HL-60/S4 (cell line): ENCODE data around the gene VWC2L.

Experiments
- in situ Hi-C: fragments of 300-500 bp; cut with MboI; formaldehyde crosslinking; loops from 2 replicates; pipeline ENCODE4 v1.14.3; 2022; ENCODE audit warnings: low sequenced_read_pairs

Gene VWC2L

DNA sequence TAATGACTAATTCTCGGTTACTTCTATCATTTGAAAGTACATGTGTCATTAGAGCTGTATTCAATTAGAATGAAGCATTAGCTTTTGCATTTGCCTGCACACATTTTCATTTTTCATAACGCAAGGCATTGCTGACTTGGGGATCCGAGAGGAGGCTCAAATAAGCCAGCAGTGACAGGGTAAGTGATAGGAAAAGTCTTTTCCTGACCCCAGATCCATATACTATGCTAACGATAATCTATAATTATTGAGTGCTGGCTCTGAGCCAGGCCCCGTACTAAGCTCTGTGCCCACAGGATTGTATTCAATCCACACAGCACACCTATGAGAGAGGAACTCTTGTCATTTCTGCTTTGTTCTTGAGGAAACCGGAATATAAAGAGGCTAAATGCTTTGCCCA is 168.2 kb downstream of the VWC2L start:
- in situ Hi-C loops = no loop called here

DNA sequence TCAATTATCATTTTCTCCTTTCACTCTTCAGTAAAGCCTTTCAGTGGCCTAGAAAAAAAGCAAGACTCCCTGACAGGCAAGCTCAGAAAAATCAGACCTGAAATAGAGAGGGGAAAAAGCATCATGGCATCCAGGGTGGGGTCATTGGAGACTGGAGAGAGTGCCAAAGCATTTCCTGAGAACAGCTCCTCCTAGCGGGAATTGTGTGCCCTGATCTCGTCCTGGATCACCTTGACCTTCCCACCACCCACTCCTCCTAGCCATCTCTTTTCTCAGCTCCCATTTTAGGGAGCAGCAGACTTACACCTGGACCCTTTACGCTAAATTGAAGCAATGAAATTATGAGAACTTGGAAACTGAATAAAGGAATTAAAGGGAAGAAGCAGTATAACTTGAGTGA is 176.6 kb downstream of the VWC2L start:
- in situ Hi-C loops = no loop called here

DNA sequence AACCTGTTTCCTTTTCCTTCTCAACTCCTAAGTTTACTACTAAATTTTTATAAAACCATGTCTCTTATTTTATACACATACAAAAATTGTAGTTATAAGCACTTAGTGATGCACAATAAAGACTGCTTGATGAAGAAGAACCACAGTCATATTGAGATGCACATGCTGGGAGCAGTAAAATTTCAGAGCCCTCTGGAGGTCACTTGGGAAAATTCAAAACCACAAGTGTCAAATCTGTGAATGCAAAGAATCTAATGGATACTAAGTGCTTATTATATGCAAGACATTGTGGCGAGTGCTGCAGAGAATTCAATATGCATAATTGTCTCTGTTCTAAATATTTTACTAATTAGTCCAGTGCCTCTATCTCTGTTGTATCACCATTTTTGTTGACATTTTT is 180.5 kb downstream of the VWC2L start:
- in situ Hi-C loops = no loop called here

DNA sequence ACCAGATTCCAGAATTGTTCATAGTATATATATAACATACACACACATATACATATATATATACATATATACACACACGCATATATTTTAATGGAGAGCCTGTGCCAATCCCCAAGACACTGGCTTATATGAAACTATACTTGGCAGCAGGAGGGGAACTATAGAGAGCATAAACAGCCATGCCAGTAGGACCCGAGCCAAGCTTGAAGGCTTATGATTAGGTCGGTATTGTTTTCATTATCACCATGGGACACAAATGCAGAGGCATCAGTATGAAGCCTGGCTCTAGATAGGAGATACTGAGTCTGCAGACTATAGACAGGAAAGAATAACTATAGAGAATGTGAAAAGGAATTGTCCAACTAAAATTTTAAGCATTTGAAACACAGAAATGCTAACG is 181.2 kb downstream of the VWC2L start:
- in situ Hi-C loops = no loop called here

DNA sequence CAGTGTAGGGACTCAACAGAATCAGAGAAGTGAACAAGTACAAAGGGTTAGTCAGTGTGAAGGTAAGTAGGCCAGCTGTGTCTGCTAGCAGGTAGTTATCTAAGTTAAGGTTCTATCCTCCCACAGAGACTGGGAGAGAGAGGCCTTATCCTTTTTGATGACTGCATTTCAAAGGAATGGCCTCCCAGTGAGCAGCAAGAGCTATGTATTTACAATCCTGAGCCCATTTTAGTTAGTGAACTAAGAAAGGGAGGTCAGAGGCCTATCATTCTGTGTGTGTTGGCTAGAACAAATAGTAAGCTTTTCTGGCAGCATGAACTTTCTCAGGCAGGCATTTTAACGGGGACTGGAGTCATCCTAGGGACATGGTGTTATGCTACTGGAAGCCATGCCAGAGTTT is 182.9 kb downstream of the VWC2L start:
- in situ Hi-C loops = no loop called here

DNA sequence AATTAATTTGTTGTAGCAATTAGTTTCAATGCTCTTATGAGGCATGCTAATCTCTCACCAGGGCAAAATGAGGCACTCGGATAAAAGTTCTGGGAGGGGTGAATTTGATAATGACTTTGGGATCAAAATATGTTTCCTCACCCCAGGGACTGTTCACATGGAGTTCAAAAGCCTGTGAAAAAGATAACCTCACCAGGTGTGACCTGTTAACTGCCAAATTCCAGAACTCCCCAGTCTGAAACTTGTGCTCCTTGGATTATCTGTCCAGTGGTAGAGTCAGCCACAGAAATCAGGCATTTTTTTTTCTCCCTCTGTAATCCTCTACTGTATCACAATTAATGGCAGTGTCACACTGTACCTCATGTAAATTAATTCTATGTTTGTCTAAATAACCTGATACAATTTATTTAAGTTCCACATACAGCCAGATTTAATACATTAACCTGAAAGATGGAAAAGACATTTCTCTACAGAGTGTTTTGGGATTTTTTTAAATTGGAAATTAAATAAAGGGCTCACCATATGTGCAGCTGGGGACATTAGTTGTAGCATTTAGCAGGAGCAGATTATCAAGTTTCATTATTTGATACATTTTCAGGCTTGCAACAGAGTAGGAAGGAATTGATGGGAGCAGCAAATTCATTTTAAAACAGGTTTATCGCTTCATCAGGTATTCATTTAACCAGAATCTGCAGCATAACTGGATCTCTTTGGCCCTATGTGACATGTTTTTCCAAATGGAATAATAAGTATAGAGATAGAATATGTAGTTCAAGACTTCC is 191.2 kb downstream of the VWC2L start:
- in situ Hi-C loops = no loop called here

DNA sequence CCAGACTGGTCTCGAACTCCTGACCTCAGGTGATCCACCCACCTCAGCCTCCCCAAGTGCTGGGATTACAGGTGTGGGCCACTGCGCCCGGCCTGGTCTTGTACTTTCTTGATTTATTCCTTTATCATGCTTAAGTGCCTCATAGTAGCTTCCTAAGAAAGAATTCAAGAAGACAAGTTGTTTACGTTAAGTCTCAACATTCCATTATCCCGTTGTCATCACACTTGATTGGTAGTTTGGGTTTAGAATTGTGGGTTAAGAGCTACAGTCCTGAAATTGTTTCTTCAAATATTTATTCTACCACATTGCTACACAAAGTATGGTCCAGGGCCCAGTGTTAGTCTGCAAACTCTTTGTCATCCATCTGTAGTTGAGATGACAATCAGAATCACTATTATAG is 194.0 kb downstream of the VWC2L start:
- in situ Hi-C loops = no loop called here

DNA sequence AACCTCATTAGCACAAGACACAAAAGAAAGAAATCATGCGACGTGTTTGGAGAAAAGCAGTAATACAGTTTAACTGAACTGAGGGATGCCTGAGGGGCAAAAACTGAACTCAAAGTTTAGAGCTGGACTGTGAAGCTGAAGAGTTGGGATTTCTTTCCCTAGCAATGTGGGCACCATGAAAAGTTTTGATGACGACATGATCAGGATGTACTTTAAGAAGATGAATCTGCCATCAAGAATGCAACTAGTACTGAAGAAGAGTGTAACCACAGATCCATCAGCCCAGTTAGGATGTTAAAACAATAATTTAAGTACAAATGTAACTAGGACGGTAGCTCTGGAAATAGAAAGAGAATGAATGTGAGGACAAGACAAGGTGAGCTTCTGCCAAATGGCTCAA is 196.2 kb downstream of the VWC2L start:
- in situ Hi-C loops = no loop called here

DNA sequence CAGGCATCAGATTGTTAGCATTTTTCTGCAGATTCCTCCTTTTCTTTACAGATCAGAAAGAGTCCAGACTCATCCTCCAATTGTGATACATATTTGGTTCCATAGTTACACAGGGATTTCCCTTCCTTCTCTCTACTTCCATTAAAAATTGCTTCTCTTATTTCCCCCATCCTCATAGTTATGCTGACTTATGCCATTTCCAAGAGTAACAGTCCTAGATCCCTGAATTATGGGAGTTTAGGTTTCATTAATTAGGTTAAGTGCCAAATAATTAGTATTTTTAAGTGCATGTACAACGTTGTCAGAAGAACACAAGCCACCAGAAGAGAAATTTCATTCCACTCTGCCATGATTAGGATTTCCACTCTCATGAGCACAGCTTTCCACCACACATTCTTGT is 200.2 kb downstream of the VWC2L start:
- in situ Hi-C loops = no loop called here

DNA sequence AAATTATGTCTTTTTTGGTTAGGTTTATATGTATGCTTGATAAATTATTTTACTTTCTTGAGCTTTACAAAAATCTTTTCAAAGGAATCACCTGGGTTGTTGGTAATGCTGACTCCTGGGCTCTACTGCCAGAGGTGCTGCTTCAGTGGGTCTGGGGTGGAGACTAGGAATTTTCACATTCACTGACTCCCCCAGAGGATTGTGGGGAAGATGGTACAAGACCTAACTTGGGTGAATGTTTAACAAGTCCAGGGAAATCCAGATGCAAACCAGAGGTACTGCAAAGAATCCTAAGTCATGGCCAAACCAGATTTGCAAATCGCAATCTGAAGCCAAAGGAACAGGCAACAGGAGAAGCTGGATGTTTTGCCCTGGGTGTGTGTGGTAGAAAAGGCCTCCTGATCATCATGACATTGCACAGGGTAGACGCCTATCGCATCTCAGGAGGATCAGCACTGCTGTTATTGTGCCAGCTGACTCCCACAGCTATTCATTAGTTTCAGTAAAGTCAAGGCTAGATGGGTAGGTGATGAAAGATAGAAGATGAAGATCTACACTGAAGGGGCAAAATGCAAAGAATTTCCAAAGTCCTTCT is 213.4 kb downstream of the VWC2L start:
- in situ Hi-C loops = no loop called here

DNA sequence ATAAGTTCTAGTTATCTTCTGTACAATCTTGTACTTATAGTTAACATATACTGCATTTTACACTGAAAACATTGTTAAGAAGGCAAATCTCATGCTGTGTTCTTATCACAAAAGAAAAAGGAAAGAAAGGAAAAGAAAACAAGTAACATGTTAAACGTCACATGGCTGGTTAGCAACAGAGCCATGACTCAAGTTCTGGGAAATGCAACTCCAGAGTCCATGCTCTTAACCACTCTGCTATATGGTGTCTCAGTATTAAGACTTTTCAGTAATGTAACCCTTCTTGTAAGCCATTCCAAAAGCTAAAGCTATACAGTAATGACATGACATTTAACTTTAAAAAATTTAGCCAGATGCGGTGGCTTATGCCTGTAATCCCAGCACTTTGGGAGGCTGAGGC is 217.2 kb downstream of the VWC2L start:
- in situ Hi-C loops = no loop called here
